ENCODE results near the gene TCHHL1.

- TF ChIP-seq CTCF (IDR thresholded peaks at IDR 0.05) (no peak), POLR2AphosphoS5 (IDR thresholded peaks at IDR 0.05) (no peak), POLR2A (IDR thresholded peaks at IDR 0.05; ENCODE audit: low read depth) (no peak)
Observed at GRCh38 chr1:152109998-152110294, 21.1 kb upstream of the TCHHL1 start.

All from esophagus muscularis mucosa (tissue), 3 donors.